Neural progenitor cell (in vitro differentiated cells): Measurements from ENCODE around the gene ZNF541.

ENCODE experiments used
- EZH2phosphoT487 ChIP-seq: fragments of 200-600 bp; sonication (generic); IDR thresholded peaks from 2 replicates; pipeline ENCODE4 v1.6.1; 2017; ENCODE audit warnings: antibody characterized with exemption
- TF ChIP-seq, protein P1 (sequence below): fragments of 200-600 bp; sonication (generic); IDR thresholded peaks from 2 replicates; pipeline ENCODE4 v1.5.1; 2017; ENCODE audit warnings: antibody characterized with exemption, mild to moderate bottlenecking

DNA sequence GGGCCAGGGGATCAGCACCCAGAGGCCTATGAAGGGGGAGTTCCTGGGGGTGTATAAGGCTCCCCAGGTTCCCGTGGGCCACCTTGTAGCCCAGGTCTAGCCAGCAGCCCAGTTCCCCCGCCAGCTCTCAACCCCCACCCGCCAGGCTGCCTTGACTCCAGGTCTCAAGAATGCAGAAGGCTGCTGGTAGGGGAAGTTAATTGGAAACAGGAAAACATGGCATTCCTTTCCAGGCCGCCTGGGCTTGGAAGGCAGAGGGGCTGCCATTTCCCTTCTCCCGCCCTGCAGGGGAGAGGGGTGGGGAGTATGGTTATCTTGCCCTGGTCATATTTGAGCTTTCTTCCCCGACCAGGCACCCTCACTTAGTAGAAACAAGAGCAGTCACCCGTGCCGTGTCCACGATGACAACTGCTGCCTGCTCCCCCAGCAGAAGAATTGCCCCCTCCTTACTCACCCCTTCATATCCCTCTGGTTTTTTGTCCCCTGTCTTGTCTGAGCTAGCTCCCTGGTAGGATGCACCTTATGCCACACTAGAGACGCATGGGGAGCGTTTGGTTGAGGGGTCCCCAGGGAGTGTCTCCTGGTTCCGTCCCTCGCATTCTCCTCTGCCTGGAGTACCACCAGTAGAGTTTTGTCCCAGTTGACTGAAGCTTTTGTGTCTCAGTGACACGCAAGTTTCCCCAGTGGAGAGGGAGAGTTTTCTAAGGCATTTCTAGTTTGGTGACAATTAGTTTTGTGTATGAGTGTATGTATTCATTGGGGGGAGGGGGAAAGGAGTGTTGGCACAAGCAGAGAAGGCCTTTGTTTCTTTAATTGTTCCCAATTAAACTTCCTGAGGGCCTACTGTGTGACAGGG lies 40.4 kb upstream of the ZNF541 start:
- TF ChIP-seq, protein P1, sequence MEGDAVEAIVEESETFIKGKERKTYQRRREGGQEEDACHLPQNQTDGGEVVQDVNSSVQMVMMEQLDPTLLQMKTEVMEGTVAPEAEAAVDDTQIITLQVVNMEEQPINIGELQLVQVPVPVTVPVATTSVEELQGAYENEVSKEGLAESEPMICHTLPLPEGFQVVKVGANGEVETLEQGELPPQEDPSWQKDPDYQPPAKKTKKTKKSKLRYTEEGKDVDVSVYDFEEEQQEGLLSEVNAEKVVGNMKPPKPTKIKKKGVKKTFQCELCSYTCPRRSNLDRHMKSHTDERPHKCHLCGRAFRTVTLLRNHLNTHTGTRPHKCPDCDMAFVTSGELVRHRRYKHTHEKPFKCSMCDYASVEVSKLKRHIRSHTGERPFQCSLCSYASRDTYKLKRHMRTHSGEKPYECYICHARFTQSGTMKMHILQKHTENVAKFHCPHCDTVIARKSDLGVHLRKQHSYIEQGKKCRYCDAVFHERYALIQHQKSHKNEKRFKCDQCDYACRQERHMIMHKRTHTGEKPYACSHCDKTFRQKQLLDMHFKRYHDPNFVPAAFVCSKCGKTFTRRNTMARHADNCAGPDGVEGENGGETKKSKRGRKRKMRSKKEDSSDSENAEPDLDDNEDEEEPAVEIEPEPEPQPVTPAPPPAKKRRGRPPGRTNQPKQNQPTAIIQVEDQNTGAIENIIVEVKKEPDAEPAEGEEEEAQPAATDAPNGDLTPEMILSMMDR, result no peak
- TF ChIP-seq EZH2phosphoT487, result no peak
